DLD1 (cell line): Measurements from ENCODE around the gene LSM14B.
"Not testable (repeated sequence)": the region's sequence is repeated elsewhere in the genome, so short reads cannot be mapped to it uniquely, and the experiment has no call there.

ENCODE experiments used
- in situ Hi-C: cut with HindIII; loops from 2 replicates; pipeline ENCODE4 v1.10.0; 2017; ENCODE audit warnings: low sequenced_read_pairs

The LSM14B gene

GRCh38 chr20:62111148-62111547 is 11.1 kb upstream of the LSM14B start:
- in situ Hi-C loops, result no loop called here

DNA sequence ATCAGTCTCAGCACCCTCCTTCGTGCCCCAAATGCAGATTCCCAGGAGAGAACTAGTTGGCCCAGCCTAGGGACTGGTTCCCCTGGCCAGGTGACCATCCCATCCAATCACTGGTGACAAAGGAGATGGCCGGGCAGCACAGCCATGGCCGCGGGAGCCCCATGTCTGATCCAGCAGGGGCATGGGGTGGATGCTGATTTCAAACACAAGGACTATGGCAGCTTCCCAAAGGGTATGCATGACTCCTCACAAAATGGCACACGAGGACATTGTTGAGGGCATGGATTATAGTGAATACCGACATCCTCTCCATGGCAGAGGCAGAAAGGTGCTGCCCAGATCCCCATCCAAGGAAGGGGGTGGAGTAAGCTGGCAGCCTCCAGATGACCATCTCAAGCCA is 9.9 kb upstream of the LSM14B start:
- in situ Hi-C loops, result no loop called here

DNA sequence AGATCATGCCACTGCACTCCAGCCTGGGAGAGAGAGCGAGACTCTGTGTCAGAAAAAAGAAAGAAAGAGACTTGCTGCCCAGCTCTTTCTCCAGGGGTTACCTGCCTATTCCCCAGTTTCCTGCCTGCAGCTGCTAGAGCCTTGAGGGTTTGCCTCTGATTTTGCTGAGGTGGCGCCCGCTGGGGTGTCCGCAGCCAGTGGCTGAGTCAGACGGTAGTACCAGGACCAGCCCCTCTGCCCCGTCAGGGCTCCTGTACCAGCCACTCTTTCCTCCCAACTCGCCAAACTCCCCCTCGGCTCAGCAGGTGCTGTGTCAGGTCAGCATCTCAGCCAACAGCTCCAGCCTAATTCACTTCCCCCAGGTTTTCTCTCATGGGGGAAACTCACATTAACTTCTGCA is 7.4 kb upstream of the LSM14B start:
- in situ Hi-C loops, result no loop called here

- in situ Hi-C loops, result not testable (repeated sequence)
Observed at GRCh38 chr20:62115800-62116407, 6.4 kb upstream of the LSM14B start.

GRCh38 chr20:62116558-62117361 is 5.5 kb upstream of the LSM14B start:
- in situ Hi-C loops, result no loop called here

DNA sequence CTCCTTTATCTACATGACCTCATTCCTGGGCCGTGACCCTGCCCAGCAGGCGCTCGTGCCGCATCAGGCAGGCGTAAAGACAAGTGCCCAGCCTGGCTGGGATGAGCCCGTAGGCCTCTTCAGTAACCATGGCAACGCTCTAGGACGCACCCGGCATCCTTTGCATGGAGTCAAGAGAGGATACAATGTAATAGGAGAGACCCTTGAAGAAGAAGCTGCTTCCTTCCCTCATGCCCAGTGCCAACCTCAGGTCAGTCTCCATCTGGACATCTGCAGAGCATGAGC is 5.0 kb upstream of the LSM14B start:
- in situ Hi-C loops, result no loop called here

- in situ Hi-C loops, result no loop called here
Observed at GRCh38 chr20:62117658-62118057, 4.6 kb upstream of the LSM14B start.

DNA sequence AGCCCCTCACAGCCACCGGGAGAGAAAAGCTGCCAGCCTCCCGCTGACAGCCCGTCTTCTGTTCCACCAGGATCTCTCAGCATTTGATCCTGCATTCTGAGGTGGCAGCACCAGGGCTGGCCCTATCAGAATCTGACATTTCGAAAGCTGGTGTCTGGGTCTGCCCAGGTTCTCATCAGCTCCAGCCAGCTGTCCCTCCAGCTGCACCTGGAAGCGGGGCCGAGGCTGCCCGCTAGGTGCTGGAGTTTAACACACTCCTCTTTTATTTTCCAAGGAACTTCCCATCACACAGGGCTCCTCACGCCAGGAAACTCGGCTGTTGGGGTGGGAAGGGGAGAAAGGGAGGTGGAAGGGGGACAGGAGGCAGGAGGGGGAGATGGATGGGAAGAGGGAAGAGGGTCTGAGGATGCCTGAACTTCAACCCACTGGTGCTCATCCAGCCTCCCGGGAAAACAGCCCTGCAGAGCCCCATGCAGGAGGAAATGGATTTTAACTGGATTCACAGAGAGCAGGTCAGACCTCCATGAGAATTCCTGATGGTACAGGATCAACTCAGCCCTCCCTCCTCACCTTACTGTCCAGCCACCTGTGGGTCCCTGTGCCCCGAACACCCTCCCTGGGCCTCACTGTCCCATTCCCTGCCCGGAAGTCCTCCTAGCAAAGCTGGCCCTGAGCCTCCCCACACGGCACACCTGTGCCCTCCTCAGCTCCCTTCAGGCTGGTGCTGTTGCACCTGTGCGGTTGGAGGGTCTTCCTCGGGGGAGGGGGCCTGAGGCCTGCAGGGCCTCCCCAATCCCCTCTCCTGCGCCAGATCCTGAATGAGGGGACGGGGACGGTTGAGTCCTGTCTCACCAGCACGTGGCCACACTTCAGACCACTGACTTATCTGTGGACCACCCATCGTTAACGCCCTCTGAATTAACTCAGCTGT is 3.9 kb upstream of the LSM14B start:
- in situ Hi-C loops, result no loop called here

DNA sequence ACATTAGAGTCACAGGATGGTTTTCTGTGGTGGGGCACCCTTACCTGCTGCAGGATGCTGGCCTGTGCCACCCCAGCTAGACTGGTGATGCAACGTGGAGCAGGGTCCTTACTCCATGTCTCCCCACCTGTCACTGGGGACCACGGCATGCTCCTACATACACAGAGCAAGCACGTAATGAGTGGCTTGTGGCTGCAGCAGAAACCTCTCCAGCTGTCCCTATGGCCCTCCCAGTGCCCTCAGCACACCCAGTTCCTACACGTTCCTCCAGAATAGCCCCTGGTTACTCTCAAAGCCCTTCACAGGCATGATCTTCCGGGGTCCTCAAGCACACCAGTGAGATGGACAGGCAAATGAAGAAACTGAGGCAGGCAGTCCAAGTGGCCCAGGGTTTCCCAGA is 3.2 kb upstream of the LSM14B start:
- in situ Hi-C loops, result no loop called here

GRCh38 chr20:62119591-62120364 is 2.5 kb upstream of the LSM14B start:
- in situ Hi-C loops, result no loop called here

- in situ Hi-C loops, result no loop called here
Observed at GRCh38 chr20:62120365-62120762, 1.9 kb upstream of the LSM14B start.

- in situ Hi-C loops, result no loop called here
Observed at GRCh38 chr20:62120990-62121775, 1.1 kb upstream of the LSM14B start.

- in situ Hi-C loops, result no loop called here
Observed at GRCh38 chr20:62122654-62123449, 577 bp downstream of the LSM14B start.

DNA sequence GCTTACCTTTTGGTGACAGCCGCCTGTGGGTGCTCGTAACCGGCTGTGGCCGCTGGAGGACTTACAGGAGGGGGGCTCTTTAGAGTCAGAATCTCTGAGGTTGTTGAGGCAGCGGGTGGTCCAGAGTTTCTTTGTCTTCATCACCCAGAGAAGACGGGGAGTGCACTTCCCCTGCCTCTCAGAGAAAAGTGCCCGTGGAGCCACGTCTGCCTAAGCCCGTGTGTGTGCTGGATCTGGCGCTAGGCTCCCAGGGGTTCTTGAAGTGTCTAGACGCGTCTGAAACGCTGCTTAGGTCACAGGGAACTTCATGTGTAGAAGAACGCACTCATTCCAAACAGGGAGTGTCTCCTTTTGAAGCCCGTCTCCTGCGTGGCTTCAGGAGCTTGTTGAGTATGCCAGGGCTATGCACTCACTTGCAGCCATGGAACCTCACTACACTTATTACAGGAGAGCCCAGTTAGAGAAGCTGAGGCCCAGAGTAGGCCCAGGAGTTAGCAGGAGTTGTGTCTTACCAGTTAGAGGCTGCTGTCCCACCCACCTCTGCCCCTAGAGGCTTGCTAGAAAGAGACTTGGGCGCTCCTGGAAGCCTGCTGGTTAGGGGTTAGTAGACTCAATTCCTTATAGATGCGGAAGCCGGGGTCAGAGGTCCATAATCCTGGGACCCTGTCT is 1.3 kb downstream of the LSM14B start:
- in situ Hi-C loops, result no loop called here

DNA sequence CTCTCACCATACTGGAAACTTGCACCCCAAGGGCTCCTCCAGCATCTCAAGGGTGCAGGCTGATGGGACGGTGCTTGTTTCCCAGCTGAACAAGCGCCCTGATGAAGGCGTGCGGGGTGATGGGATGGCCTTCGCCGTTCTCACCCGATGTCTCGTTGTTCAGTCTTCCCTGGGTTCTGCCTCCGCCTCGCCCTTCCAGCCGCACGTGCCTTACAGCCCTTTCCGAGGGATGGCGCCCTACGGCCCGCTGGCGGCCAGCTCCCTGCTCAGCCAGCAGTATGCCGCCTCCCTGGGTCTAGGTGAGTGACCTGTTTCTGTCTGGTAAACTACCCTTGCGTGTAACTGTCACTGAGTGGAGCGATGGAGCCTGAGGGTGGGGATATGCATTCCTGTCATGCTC is 3.9 kb downstream of the LSM14B start:
- in situ Hi-C loops, result no loop called here

DNA sequence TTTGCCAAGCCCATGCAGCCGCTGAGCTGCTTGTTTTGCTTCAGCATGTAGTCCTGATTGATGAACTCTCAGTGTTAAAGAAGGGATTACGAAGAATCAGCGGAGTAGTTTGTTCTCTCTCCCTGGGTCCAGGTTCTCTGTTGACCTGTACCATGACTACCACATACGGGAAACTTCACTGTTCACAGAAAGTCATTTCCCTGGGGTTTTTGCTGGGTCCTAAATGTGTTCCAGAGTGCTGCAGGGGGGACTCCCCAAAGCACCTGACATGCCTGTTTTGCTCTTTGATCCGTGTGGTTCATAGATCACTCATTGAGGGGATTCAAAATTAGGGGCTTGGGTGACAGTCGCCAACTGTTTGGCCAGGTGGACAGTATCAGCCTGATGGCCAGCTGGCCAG is 5.5 kb downstream of the LSM14B start:
- in situ Hi-C loops, result no loop called here

GRCh38 chr20:62128502-62128901 is 6.2 kb downstream of the LSM14B start:
- in situ Hi-C loops, result no loop called here

DNA sequence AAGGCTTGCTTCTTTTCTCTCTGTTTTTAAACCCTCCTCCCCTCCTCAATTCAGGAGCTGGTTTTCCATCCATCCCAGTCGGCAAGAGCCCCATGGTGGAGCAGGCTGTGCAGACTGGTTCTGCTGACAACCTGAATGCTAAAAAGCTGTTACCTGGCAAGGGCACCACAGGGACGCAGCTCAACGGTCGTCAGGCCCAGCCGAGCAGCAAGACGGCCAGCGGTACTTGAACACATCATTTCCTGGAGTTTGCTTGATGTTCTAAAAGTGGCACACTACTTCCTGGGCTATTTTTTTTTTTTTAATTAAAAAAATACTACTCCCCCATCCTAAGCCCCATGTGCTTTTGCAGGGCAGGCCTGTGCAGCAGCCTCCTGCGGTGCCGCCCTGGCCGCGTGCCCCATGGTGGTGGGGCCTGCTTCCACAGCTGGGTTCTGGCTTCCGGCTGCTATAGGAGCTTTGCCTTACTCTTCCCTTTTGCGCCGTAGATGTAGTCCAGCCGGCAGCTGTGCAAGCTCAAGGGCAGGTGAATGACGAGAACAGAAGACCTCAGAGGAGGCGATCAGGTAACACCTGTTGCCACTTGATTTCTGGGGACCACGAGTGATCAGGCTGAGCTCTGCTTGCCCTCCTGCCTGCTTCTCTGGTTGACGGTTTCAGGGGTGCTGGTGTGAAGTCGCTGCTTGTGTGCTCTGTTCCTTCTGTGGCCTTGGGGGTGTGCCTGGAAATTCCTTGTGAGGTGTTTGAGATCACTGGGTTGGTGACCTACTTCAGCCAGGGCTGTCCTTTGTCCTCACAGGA is 7.7 kb downstream of the LSM14B start:
- in situ Hi-C loops, result no loop called here
